Neuronal stem cell (in vitro differentiated cells): ENCODE measurements around the gene ROBO1. TPM values are rescaled to one million over a fixed set of nuclear protein-coding genes. Genes with fewer than 3 reads are reported as not detected.

ENCODE experiments used
- small RNA-seq: library from polyadenylated mRNA; stranded (forward); fragments of <200 nt; extraction: miRNeasy Mini kit (QIAGEN cat#:217004); gene quantifications from one replicate; pipeline ENCODE3, GENCODE V24; 2013; ENCODE audit not compliant: insufficient read depth

The ROBO1 gene

Small RNA genes lying within 50 kb of the gene (small RNA-seq; reads per million reads assigned to genes)
- gene MIR3923 (not detected), gene RN7SL751P (not detected)
